WERI-Rb-1 (cell line): Measurements from ENCODE around the gene GATB.

Experiments
- DNase-seq: peaks from one replicate; pipeline ENCODE4 v3.0.0-alpha.2; 2020
- H3K27ac ChIP-seq: fragments of 250-450 bp; sonication (Bioruptor Pico); 2 replicates; pipeline ENCODE4 v1.5.1; 2020; ENCODE audit warnings: mild to moderate bottlenecking, moderate library complexity
- H3K27me3 ChIP-seq: fragments of 250-450 bp; sonication (Bioruptor Pico); 2 replicates; pipeline ENCODE4 v1.5.1; 2021; ENCODE audit warnings: mild to moderate bottlenecking, low read depth, moderate library complexity; ENCODE audit not compliant: insufficient read depth, severe bottlenecking
- H3K36me3 ChIP-seq: fragments of 250-450 bp; sonication (Bioruptor Pico); 2 replicates; pipeline ENCODE4 v1.5.1; 2020; ENCODE audit warnings: mild to moderate bottlenecking, moderate library complexity
- H3K4me3 ChIP-seq: 2 replicates; pipeline ENCODE4 v1.5.1; 2011; ENCODE audit warnings: low read depth, mild to moderate bottlenecking, control low read depth, low read length
- H3K9me3 ChIP-seq: fragments of 250-450 bp; sonication (Bioruptor Pico); 2 replicates; pipeline ENCODE4 v1.5.1; 2021; ENCODE audit warnings: mild to moderate bottlenecking, moderate library complexity; ENCODE audit not compliant: severe bottlenecking
- TF ChIP-seq, protein P1 (sequence below): IDR thresholded peaks from 2 replicates; pipeline ENCODE4 v1.5.1; 2011; ENCODE audit warnings: low read depth, mild to moderate bottlenecking, control low read depth, inconsistent platforms, low read length

GATB gene

DNA sequence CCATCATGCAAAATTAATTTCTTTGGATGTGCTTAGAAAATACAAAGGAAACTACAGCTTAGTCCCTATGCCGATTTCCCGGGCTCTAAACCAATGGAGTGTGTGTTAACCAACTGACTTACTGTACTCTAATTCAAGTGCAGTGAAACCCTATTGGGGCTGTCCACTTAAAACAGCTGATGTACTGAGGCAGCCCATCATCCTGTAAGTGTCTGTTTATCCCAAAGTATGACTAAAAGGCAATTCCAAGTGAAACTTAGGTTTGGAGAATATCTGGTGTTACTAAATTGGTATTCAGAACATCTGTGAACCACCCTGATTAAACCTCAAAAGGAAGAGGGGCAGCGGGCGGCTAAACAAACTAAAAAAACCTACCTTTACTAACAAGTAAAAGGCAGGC, 79.7 kb downstream of the GATB start:
- H3K9me3 ChIP-seq: no peaks in the 10 kb centered on the region
- no peak for DNase-seq
- H3K36me3 ChIP-seq: no peaks in the 10 kb centered on the region
- no peak overlapping the region for H3K4me3 ChIP-seq
- H3K27ac ChIP-seq: no peak overlapping the region
- TF ChIP-seq, protein P1, sequence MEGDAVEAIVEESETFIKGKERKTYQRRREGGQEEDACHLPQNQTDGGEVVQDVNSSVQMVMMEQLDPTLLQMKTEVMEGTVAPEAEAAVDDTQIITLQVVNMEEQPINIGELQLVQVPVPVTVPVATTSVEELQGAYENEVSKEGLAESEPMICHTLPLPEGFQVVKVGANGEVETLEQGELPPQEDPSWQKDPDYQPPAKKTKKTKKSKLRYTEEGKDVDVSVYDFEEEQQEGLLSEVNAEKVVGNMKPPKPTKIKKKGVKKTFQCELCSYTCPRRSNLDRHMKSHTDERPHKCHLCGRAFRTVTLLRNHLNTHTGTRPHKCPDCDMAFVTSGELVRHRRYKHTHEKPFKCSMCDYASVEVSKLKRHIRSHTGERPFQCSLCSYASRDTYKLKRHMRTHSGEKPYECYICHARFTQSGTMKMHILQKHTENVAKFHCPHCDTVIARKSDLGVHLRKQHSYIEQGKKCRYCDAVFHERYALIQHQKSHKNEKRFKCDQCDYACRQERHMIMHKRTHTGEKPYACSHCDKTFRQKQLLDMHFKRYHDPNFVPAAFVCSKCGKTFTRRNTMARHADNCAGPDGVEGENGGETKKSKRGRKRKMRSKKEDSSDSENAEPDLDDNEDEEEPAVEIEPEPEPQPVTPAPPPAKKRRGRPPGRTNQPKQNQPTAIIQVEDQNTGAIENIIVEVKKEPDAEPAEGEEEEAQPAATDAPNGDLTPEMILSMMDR: no peak
- no peaks in the 10 kb centered on the region for H3K27me3 ChIP-seq

DNA sequence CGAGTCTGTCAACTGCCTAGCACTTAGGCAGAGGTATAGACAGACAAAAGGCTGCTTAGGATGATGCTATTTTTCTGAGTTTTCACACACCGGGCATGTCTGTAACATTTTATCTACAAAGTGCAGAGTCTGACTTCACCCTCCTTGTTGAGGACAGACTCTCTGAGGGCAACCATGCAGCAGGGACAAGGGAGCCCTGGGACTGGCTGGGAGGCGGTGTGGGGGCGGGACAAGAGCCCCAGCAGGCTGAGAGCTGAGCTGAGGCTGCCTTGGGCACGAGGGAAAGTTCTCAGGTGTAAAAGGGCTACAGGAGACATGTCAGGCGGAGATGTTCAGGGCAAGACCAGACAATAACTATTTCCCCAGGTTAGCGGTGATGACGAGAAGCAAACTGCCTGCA, 81.6 kb downstream of the GATB start:
- no peaks in the 10 kb centered on the region for H3K9me3 ChIP-seq
- H3K4me3 ChIP-seq: no peak overlapping the region
- H3K36me3 ChIP-seq: no peaks in the 10 kb centered on the region
- TF ChIP-seq, protein P1: no peak
- no peaks in the 10 kb centered on the region for H3K27me3 ChIP-seq
- no peak overlapping the region for H3K27ac ChIP-seq
- DNase-seq: no peak

DNA sequence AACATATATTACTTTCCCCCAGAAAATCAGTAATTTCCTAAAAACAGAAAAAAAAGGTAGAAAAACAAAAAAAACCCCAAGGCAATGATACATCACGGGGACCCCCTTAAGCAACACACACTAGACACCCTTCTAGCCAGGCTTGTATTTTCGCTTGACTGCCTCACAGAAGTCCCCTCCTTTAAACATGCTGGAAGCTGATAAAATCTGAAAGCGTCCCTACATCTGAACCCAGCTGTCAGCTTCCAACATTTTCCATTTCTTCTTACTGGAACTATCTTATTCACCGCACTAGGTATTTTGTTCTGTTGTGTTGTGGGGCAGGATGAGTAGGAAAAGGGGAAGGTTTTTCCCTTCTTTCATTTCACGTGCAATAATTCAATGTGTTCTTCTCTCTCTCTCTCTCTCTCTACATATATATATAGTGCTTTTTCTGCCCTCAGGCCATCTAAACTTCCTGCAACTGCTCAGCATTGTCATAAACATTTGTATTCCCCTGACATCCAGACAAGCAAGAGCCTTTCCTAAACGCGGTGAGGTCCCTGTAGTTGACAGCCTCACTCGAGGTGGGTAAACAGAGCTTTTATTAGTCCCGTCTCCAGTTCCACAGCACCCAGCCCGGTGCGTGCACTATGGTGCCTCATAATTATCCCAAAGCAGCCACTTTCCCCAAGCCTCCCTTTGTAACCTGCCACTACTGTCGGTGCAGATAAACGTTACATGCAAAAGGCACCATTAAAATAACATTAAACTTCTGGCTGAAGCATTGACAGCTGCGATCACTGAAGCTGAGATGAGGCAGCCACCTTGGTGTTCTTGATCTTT, 82.5 kb downstream of the GATB start:
- Histone ChIP-seq H3K27me3 (no peaks in the 10 kb centered on the region), H3K4me3 (no peak overlapping the region), H3K36me3 (no peaks in the 10 kb centered on the region), H3K9me3 (no peaks in the 10 kb centered on the region), H3K27ac (no peak overlapping the region)
- no peak for DNase-seq
- TF ChIP-seq, protein P1: no peak

DNA sequence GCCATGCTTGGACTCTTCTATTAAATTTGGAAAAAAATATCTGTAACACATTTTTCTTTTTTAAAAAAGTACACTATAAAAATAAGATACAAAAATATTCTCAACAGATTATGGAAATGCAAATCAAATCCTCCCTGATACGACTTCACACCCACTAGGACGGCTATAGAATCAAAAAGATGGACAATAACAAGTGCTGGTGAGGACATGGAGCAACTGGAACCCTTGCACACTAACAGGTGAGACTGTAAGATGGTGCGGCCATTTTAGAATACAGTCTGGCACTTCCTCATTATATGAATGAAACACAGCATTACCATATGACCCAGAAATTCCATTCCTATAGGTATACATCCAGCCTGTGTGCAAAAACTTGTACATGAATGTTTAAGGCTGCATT, 83.6 kb downstream of the GATB start:
- Histone ChIP-seq H3K36me3 (no peaks in the 10 kb centered on the region), H3K9me3 (no peaks in the 10 kb centered on the region), H3K4me3 (no peak overlapping the region), H3K27ac (no peak overlapping the region), H3K27me3 (no peaks in the 10 kb centered on the region)
- DNase-seq: no peak
- TF ChIP-seq, protein P1: no peak

DNA sequence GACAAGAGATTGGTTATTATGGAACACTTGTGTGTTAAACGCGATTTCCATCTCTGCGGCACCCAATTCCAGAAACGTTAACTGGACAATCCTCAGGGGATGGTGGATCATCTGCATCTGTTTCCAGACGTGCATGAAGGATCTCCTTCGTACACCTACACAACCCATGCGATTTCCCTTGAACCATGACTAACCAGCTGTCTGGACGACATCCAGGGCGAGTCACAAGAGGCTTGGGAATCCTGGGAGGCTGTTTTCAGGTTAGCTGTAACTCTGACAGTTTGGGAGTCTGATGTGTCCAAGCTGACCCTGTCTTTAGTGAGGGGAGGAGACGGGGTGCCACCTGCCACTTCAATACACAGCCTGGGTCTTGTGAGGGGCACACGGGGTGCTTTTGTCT, 84.5 kb downstream of the GATB start:
- no peaks in the 10 kb centered on the region for H3K9me3 ChIP-seq
- H3K27me3 ChIP-seq: no peaks in the 10 kb centered on the region
- TF ChIP-seq, protein P1: no peak
- H3K36me3 ChIP-seq: no peaks in the 10 kb centered on the region
- H3K27ac ChIP-seq: peak overlapping the region; percentile 88
- no peak for DNase-seq
- H3K4me3 ChIP-seq: no peak overlapping the region
